ENCODE data around the gene GPR180. TPM values are rescaled to one million over a fixed set of nuclear protein-coding genes. Genes with fewer than 3 reads are reported as not detected.

The GPR180 gene
- total and polyA plus RNA-seq, 2 experiments from 2014 or later, result 3.7 to 9.5 TPM

- TF ChIP-seq STAT1 (IDR thresholded peaks at IDR 0.05; ENCODE audit: unreplicated experiment), result no peak
- no peak for TF ChIP-seq NANOG (IDR thresholded peaks at IDR 0.05; ENCODE audit: borderline replicate concordance)
- TF ChIP-seq ETS1 (IDR thresholded peaks at IDR 0.05), result no peak
- TF ChIP-seq POLR2AphosphoS5 (IDR thresholded peaks at IDR 0.05; ENCODE audit: low read depth), result no peak
- no peak for TF ChIP-seq ZNF331 (CRISPR knock-in tag; IDR thresholded peaks at IDR 0.05; ENCODE audit: low read depth)
- TF ChIP-seq CREB1 (CRISPR knock-in tag; IDR thresholded peaks at IDR 0.05; ENCODE audit: low read depth), result no peak
- no peak for TF ChIP-seq CTCF (conservative IDR thresholded peaks at IDR 0.05; ENCODE audit: low read depth in 2 of 2)
- no peak for TF ChIP-seq ZNF114 (CRISPR knock-in tag; IDR thresholded peaks at IDR 0.05)
- TF ChIP-seq JUNB (IDR thresholded peaks at IDR 0.05; ENCODE audit: unreplicated experiment), result no peak
- no peak for TF ChIP-seq ZNF462 (CRISPR knock-in tag; IDR thresholded peaks at IDR 0.05)
- no peak for TF ChIP-seq EZH2 (IDR thresholded peaks at IDR 0.05; ENCODE audit: low read depth, unreplicated experiment)
- no peak for TF ChIP-seq EZH2phosphoT487 (IDR thresholded peaks at IDR 0.05; ENCODE audit: unreplicated experiment)
- no peak for TF ChIP-seq REST (IDR thresholded peaks at IDR 0.05; ENCODE audit: unreplicated experiment)
Measured at GRCh38 chr13:94568443-94568842, 33.2 kb upstream of the GPR180 start.

More at GRCh38 chr13:94568443-94568842, 33.2 kb upstream of the GPR180 start:
- no peaks in the 10 kb centered on the region for H3K27me3 ChIP-seq (ENCODE audit: insufficient read depth)
- no peak overlapping the region for H3K4me2 ChIP-seq
- no peak overlapping the region for H3K27ac Mint-ChIP-seq
- no peaks in the 10 kb centered on the region for H3K9me2 ChIP-seq (ENCODE audit: insufficient read depth)
- no peaks in the 10 kb centered on the region for H3K79me2 ChIP-seq (replicated peaks; ENCODE audit: insufficient read depth)
- H3K27ac ChIP-seq (ENCODE audit: low read depth), result no peak overlapping the region
- H3F3A ChIP-seq (replicated peaks; ENCODE audit: low read depth), result no peaks in the 10 kb centered on the region
- no peaks in the 10 kb centered on the region; the same call in 2 of the 3 replicates for H3K4me1 Mint-ChIP-seq
- peaks cover 4% of the 10 kb centered on the region; the same call in 1 of the 2 replicates for H3K36me3 ChIP-seq (ENCODE audit: insufficient read depth)
- H3K36me3 Mint-ChIP-seq (ENCODE audit: low read depth), result peaks cover 35% of the 10 kb centered on the region
- DNase-seq (ENCODE audit: low spot score) (no peak), ATAC-seq (no peak)
- H3K9me3 Mint-ChIP-seq, result no peaks in the 10 kb centered on the region
- no peaks in the 10 kb centered on the region for H3K4me1 ChIP-seq (ENCODE audit: insufficient read depth)
- H3K4me3 ChIP-seq, result no peak overlapping the region
- H3K27me3 Mint-ChIP-seq (ENCODE audit: insufficient read depth, low read depth, poor library complexity), result no peaks in the 10 kb centered on the region
- H3K4me3 Mint-ChIP-seq, result no peak overlapping the region
- H2AFZ ChIP-seq, result no peak overlapping the region
- no peaks in the 10 kb centered on the region; the same call in 1 of the 2 replicates for H4K20me1 ChIP-seq (replicated peaks; ENCODE audit: insufficient read depth)
